Measurements from ENCODE around the gene C13orf42. TPM values are rescaled to one million over a fixed set of nuclear protein-coding genes. Genes with fewer than 3 reads are reported as not detected.

The C13orf42 gene
- not detected for total RNA-seq

- no peaks in the 10 kb centered on the region for H3K4me1 ChIP-seq
- no peak within 1 kb of the TSS for H3K27ac ChIP-seq
- no peak within 1 kb of the TSS for H3K4me3 ChIP-seq
- WGBS, 2 donors: 84 to 93% methylated on average over 8 to 9 of the region's 9 CpGs
- no peaks in the 10 kb centered on the region for H3K27me3 ChIP-seq
- TF ChIP-seq POLR2A (IDR thresholded peaks at IDR 0.05) (no peak), EP300 (IDR thresholded peaks at IDR 0.05) (no peak), CTCF (IDR thresholded peaks at IDR 0.05) (no peak), POLR2AphosphoS5 (IDR thresholded peaks at IDR 0.05) (no peak)
- no peak for ATAC-seq (ENCODE audit: low FRiP score in 2 of 2)
- no peaks in the 10 kb centered on the region for H3K9me3 ChIP-seq
- H3K36me3 ChIP-seq: no peaks in the 10 kb centered on the region
- no peak for DNase-seq
Observed at GRCh38 chr13:51111174-51111573, at the start of gene C13orf42. C13orf42 (minus strand) TSS chr13:51111274; CDS start chr13:51111209, 65 bp downstream.

GRCh38 chr13:51158880-51159518 lies 47.9 kb upstream of the C13orf42 start:
- no peak for TF ChIP-seq EP300 (IDR thresholded peaks at IDR 0.05)
- TF ChIP-seq POLR2A (IDR thresholded peaks at IDR 0.05): no peak
- no peak for TF ChIP-seq POLR2AphosphoS5 (IDR thresholded peaks at IDR 0.05)
- no peak for TF ChIP-seq CTCF (IDR thresholded peaks at IDR 0.05)
- Histone ChIP-seq H3K36me3 (no peaks in the 10 kb centered on the region), H3K9me3 (no peaks in the 10 kb centered on the region), H3K27ac (no peak overlapping the region), H3K4me1 (peaks cover 0 to 3% (median 0%) of the 10 kb centered on the region in 4 donors), H3K4me3 (no peak overlapping the region), H3K27me3 (no peaks in the 10 kb centered on the region)
- ATAC-seq (ENCODE audit: low FRiP score in 2 of 2): no peak
- WGBS, 2 donors: 63 to 64% methylated on average over 4 of the region's 4 CpGs
- no peak for DNase-seq

GRCh38 chr13:51158365-51158764 lies 47.3 kb upstream of the C13orf42 start:
- Histone ChIP-seq H3K27ac (no peak overlapping the region), H3K27me3 (no peaks in the 10 kb centered on the region), H3K4me1 (peaks cover 0 to 3% (median 0%) of the 10 kb centered on the region in 4 donors), H3K36me3 (no peaks in the 10 kb centered on the region), H3K4me3 (no peak overlapping the region), H3K9me3 (no peaks in the 10 kb centered on the region)
- DNase-seq: no peak
- TF ChIP-seq POLR2AphosphoS5 (IDR thresholded peaks at IDR 0.05): no peak
- no peak for TF ChIP-seq POLR2A (IDR thresholded peaks at IDR 0.05)
- no peak for TF ChIP-seq CTCF (IDR thresholded peaks at IDR 0.05)
- no peak for TF ChIP-seq EP300 (IDR thresholded peaks at IDR 0.05)
- WGBS, 2 donors: 89 to 100% methylated on average over 2 to 4 of the region's 4 CpGs
- ATAC-seq (ENCODE audit: low FRiP score in 2 of 2): no peak

- no peaks in the 10 kb centered on the region for H3K27me3 ChIP-seq
- no peak overlapping the region for H3K4me3 ChIP-seq
- TF ChIP-seq POLR2A (IDR thresholded peaks at IDR 0.05) (no peak), POLR2AphosphoS5 (IDR thresholded peaks at IDR 0.05) (no peak), CTCF (IDR thresholded peaks at IDR 0.05) (no peak), EP300 (IDR thresholded peaks at IDR 0.05) (no peak)
- peaks cover 0 to 3% (median 0%) of the 10 kb centered on the region in 4 donors for H3K4me1 ChIP-seq
- no peaks in the 10 kb centered on the region for H3K9me3 ChIP-seq
- DNase-seq (no peak), ATAC-seq (ENCODE audit: low FRiP score in 2 of 2) (no peak)
- H3K27ac ChIP-seq: no peak overlapping the region
- H3K36me3 ChIP-seq: no peaks in the 10 kb centered on the region
- 84 to 86% methylated on average over 3 of the region's 3 CpGs for WGBS, 2 donors
Observed at GRCh38 chr13:51156648-51157047, 45.6 kb upstream of the C13orf42 start.
